Measurements from ENCODE around the gene ITGA11. TPM values are rescaled to one million over a fixed set of nuclear protein-coding genes. Genes with fewer than 3 reads are reported as not detected.

The ITGA11 gene
- total RNA-seq, 3 donors from 2014 or later, result 7.8 to 8.5 (median 7.9) TPM

- Histone ChIP-seq H3K27me3 (no peaks in the 10 kb centered on the region), H3K4me1 (no peaks in the 10 kb centered on the region), H3K27ac (no peak overlapping the region), H3K36me3 (no peaks in the 10 kb centered on the region), H3K9me3 (no peaks in the 10 kb centered on the region), H3K4me3 (no peak overlapping the region)
- intact Hi-C loops (cut with DNase I; ENCODE audit: low total_unique reads), result no loop called here
- no peak for TF ChIP-seq POLR2A (IDR thresholded peaks at IDR 0.05)
- no peak for TF ChIP-seq CTCF (IDR thresholded peaks at IDR 0.05)
- no peak for TF ChIP-seq POLR2AphosphoS5 (IDR thresholded peaks at IDR 0.05)
- DNase-seq (ENCODE audit: low spot score in 2 of 2), result peak in 1 of 2 donors; percentile 11
These were observed 16.3 kb downstream of the ITGA11 start for GRCh38 chr15:68415501-68416157.

GRCh38 chr15:68415061-68415460, 16.9 kb downstream of the ITGA11 start:
- intact Hi-C loops (cut with DNase I; ENCODE audit: low total_unique reads), result no loop called here
- H3K9me3 ChIP-seq, result no peaks in the 10 kb centered on the region
- H3K4me1 ChIP-seq, result no peaks in the 10 kb centered on the region
- no peak overlapping the region for H3K27ac ChIP-seq
- TF ChIP-seq POLR2A (IDR thresholded peaks at IDR 0.05) (no peak), CTCF (IDR thresholded peaks at IDR 0.05) (no peak), POLR2AphosphoS5 (IDR thresholded peaks at IDR 0.05) (no peak)
- no peaks in the 10 kb centered on the region for H3K36me3 ChIP-seq
- DNase-seq (ENCODE audit: low spot score in 2 of 2), result peak in 1 of 2 donors; percentile 5
- H3K27me3 ChIP-seq, result no peaks in the 10 kb centered on the region
- H3K4me3 ChIP-seq, result no peak overlapping the region

GRCh38 chr15:68414591-68414990, 17.4 kb downstream of the ITGA11 start:
- Histone ChIP-seq H3K27ac (peak overlapping the region in 1 of 2 donors; percentile 19), H3K4me3 (no peak overlapping the region), H3K4me1 (no peaks in the 10 kb centered on the region), H3K27me3 (no peaks in the 10 kb centered on the region), H3K36me3 (no peaks in the 10 kb centered on the region), H3K9me3 (no peaks in the 10 kb centered on the region)
- intact Hi-C loops (cut with DNase I; ENCODE audit: low total_unique reads), result no loop called here
- DNase-seq (ENCODE audit: low spot score in 2 of 2), result peak in 1 of 2 donors; percentile 10
- no peak for TF ChIP-seq CTCF (IDR thresholded peaks at IDR 0.05)
- TF ChIP-seq POLR2A (IDR thresholded peaks at IDR 0.05), result no peak
- no peak for TF ChIP-seq POLR2AphosphoS5 (IDR thresholded peaks at IDR 0.05)

- Histone ChIP-seq H3K9me3 (no peaks in the 10 kb centered on the region), H3K4me1 (no peaks in the 10 kb centered on the region), H3K36me3 (no peaks in the 10 kb centered on the region), H3K27ac (peak overlapping the region in 1 of 2 donors; percentile 19), H3K4me3 (no peak overlapping the region), H3K27me3 (no peaks in the 10 kb centered on the region)
- no peak for TF ChIP-seq POLR2A (IDR thresholded peaks at IDR 0.05)
- no peak for TF ChIP-seq CTCF (IDR thresholded peaks at IDR 0.05)
- no peak for TF ChIP-seq POLR2AphosphoS5 (IDR thresholded peaks at IDR 0.05)
- intact Hi-C loops (cut with DNase I; ENCODE audit: low total_unique reads), result no loop called here
- DNase-seq (ENCODE audit: low spot score in 2 of 2), result peak in 1 of 2 donors; percentile 3
These were observed 17.8 kb downstream of the ITGA11 start for GRCh38 chr15:68414206-68414555.

- H3K27ac ChIP-seq, result peak overlapping the region in 1 of 2 donors; percentile 19
These were observed 18.4 kb downstream of the ITGA11 start for GRCh38 chr15:68413363-68414205.

More at GRCh38 chr15:68413363-68414205, 18.4 kb downstream of the ITGA11 start:
- Histone ChIP-seq H3K9me3 (no peaks in the 10 kb centered on the region), H3K4me3 (no peak overlapping the region), H3K4me1 (no peaks in the 10 kb centered on the region), H3K27me3 (no peaks in the 10 kb centered on the region), H3K36me3 (no peaks in the 10 kb centered on the region)
- no peak for TF ChIP-seq CTCF (IDR thresholded peaks at IDR 0.05)
- TF ChIP-seq POLR2AphosphoS5 (IDR thresholded peaks at IDR 0.05), result no peak
- no peak for TF ChIP-seq POLR2A (IDR thresholded peaks at IDR 0.05)
- intact Hi-C loops (cut with DNase I; ENCODE audit: low total_unique reads), result no loop called here
- peak in 1 of 2 donors; percentile 14 for DNase-seq (ENCODE audit: low spot score in 2 of 2)

Measured in breast epithelium (tissue), 4 donors.